ENCODE measurements around the gene PLXNA4. TPM values are rescaled to one million over a fixed set of nuclear protein-coding genes. Genes with fewer than 3 reads are reported as not detected.

The PLXNA4 gene
- total RNA-seq, 2 experiments from 2014 or later = 0.75 to 0.85 TPM

DNA sequence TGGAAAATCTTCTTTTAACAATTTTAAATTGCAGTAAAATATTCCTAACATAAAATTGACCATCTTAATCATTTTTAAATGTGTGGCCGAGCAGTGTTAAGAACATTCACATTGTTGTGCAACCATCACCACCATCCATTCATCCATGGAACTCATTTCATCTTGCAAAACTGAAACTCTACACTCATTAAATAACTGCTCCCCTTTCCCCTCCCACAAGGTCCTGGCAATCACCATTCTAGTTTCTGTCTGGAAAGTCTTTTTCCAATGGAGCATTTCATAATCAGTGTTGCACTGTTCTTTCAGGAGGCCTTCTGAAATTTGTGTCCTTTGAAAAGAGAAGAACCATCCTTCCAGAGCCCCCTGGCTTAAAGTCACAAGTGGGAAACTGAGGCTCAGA lies 233.1 kb downstream of the PLXNA4 start:
- no peaks in the 10 kb centered on the region for H3K4me1 Mint-ChIP-seq (ENCODE audit: low read depth)
- no peak for DNase-seq
- H3K27ac ChIP-seq (ENCODE audit: low read depth in 1 of 2, low read length in 2 of 2) = no peak overlapping the region
- no peaks in the 10 kb centered on the region for H3K36me3 ChIP-seq (ENCODE audit: insufficient read depth, low read length)
- H3K9me3 Mint-ChIP-seq = no peaks in the 10 kb centered on the region
- H3K27ac Mint-ChIP-seq = no peak overlapping the region
- no peaks in the 10 kb centered on the region for H3K9me3 ChIP-seq (ENCODE audit: control insufficient read depth in 1 of 2, insufficient read depth in 1 of 2, low read length in 2 of 2)
- TF ChIP-seq, protein P1, sequence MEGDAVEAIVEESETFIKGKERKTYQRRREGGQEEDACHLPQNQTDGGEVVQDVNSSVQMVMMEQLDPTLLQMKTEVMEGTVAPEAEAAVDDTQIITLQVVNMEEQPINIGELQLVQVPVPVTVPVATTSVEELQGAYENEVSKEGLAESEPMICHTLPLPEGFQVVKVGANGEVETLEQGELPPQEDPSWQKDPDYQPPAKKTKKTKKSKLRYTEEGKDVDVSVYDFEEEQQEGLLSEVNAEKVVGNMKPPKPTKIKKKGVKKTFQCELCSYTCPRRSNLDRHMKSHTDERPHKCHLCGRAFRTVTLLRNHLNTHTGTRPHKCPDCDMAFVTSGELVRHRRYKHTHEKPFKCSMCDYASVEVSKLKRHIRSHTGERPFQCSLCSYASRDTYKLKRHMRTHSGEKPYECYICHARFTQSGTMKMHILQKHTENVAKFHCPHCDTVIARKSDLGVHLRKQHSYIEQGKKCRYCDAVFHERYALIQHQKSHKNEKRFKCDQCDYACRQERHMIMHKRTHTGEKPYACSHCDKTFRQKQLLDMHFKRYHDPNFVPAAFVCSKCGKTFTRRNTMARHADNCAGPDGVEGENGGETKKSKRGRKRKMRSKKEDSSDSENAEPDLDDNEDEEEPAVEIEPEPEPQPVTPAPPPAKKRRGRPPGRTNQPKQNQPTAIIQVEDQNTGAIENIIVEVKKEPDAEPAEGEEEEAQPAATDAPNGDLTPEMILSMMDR (IDR thresholded peaks at IDR 0.05) = no peak
- ChIA-PET POLR2A (no interaction called here), CTCF (interaction anchor here (0.6 kb wide), 1 partner anchor 718 kb away, joined by 3 read pairs; no protein-coding TSS in a partner anchor)
- H3K4me3 ChIP-seq (ENCODE audit: low read length) = no peak overlapping the region
- H3K4me1 ChIP-seq (ENCODE audit: insufficient read depth, low read length) = no peaks in the 10 kb centered on the region
- H3K27me3 Mint-ChIP-seq = peaks cover 22% of the 10 kb centered on the region
- H3K27me3 ChIP-seq (ENCODE audit: control insufficient read depth in 1 of 2, insufficient read depth in 2 of 2, low read length in 2 of 2) = peaks cover 4 to 7% of the 10 kb centered on the region in 2 experiments
- no peak overlapping the region for H3K4me3 Mint-ChIP-seq
- intact Hi-C loops (cut with DNase I, micrococcal nuclease) = no loop called here
- H3K36me3 Mint-ChIP-seq (ENCODE audit: low read depth) = no peaks in the 10 kb centered on the region
- ATAC-seq (ENCODE audit: poor library complexity) = no peak

GRCh38 chr7:132337450-132338080 lies 238.7 kb downstream of the PLXNA4 start:
- H3K27me3 Mint-ChIP-seq = peaks cover 20% of the 10 kb centered on the region
- ATAC-seq (ENCODE audit: poor library complexity) (no peak), DNase-seq (no peak)
- H3K36me3 Mint-ChIP-seq (ENCODE audit: low read depth) = no peaks in the 10 kb centered on the region
- TF ChIP-seq, protein P1 (IDR thresholded peaks at IDR 0.05) = no peak
- no peak overlapping the region for H3K4me3 ChIP-seq (ENCODE audit: low read length)
- no peaks in the 10 kb centered on the region for H3K4me1 Mint-ChIP-seq (ENCODE audit: low read depth)
- H3K36me3 ChIP-seq (ENCODE audit: insufficient read depth, low read length) = no peaks in the 10 kb centered on the region
- no peak overlapping the region for H3K27ac ChIP-seq (ENCODE audit: low read depth in 1 of 2, low read length in 2 of 2)
- intact Hi-C loops (cut with DNase I, micrococcal nuclease) = no loop called here
- peaks cover 0 to 5% of the 10 kb centered on the region in 2 experiments for H3K27me3 ChIP-seq (ENCODE audit: control insufficient read depth in 1 of 2, insufficient read depth in 2 of 2, low read length in 2 of 2)
- CTCF ChIA-PET = no interaction called here
- H3K4me3 Mint-ChIP-seq = no peak overlapping the region
- no peaks in the 10 kb centered on the region for H3K9me3 Mint-ChIP-seq
- no peaks in the 10 kb centered on the region for H3K9me3 ChIP-seq (ENCODE audit: control insufficient read depth in 1 of 2, insufficient read depth in 1 of 2, low read length in 2 of 2)
- H3K4me1 ChIP-seq (ENCODE audit: insufficient read depth, low read length) = no peaks in the 10 kb centered on the region
- no peak overlapping the region for H3K27ac Mint-ChIP-seq
- POLR2A ChIA-PET = no interaction called here

DNA sequence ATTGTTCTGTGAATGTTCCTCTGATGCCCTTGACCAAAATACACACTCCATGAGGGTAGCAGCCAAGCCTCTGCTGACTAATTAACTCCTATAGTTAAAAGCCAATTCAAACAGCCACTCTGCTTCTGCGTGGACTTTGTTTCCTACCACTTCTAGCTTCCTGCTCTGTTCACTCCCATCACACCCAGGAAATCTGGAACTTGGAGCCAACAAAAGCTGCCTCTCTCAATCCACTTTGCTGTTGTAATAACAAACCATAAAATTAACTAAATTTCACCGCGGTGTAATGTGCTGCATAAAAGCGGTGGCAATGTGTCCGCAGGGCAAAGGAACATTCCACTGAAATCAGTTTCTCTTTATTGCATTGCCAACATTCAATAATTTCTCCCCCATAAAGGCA lies 239.5 kb downstream of the PLXNA4 start:
- Histone ChIP-seq H3K36me3 (ENCODE audit: insufficient read depth, low read length) (no peaks in the 10 kb centered on the region), H3K4me1 (ENCODE audit: insufficient read depth, low read length) (no peaks in the 10 kb centered on the region), H3K4me3 (ENCODE audit: low read length) (no peak overlapping the region), H3K27me3 (ENCODE audit: control insufficient read depth in 1 of 2, insufficient read depth in 2 of 2, low read length in 2 of 2) (peaks cover 0 to 5% of the 10 kb centered on the region in 2 experiments), H3K9me3 (ENCODE audit: control insufficient read depth in 1 of 2, insufficient read depth in 1 of 2, low read length in 2 of 2) (no peaks in the 10 kb centered on the region), H3K27ac (ENCODE audit: low read depth in 1 of 2, low read length in 2 of 2) (no peak overlapping the region)
- ChIA-PET CTCF (no interaction called here), POLR2A (no interaction called here)
- DNase-seq = no peak
- Mint-ChIP-seq H3K27me3 (peaks cover 27% of the 10 kb centered on the region), H3K36me3 (ENCODE audit: low read depth) (no peaks in the 10 kb centered on the region), H3K27ac (no peak overlapping the region), H3K4me1 (ENCODE audit: low read depth) (no peaks in the 10 kb centered on the region), H3K4me3 (no peak overlapping the region), H3K9me3 (no peaks in the 10 kb centered on the region)
- TF ChIP-seq, protein P1 (IDR thresholded peaks at IDR 0.05) = no peak
- no peak for ATAC-seq (ENCODE audit: poor library complexity)
- intact Hi-C loops (cut with DNase I, micrococcal nuclease) = no loop called here

Data from CD4-positive, alpha-beta T cell (primary cell).